NCI-H446 (cell line): ENCODE results near the gene ZNF496.
"Not testable (repeated sequence)": the region's sequence is repeated elsewhere in the genome, so short reads cannot be mapped to it uniquely, and the experiment has no call there.

Experiments used
- DNase-seq, 2 experiments: peaks; one replicate each; lab custom pipeline; 2025; lab: John Stamatoyannopoulos, UW

ZNF496 gene

GRCh38 chr1:247291833-247292561 is 39.7 kb downstream of the ZNF496 start:
- DNase-seq = no peak

GRCh38 chr1:247291161-247291560 is 40.5 kb downstream of the ZNF496 start:
- DNase-seq = no peak

GRCh38 chr1:247290576-247290975 is 41.1 kb downstream of the ZNF496 start:
- no peak for DNase-seq

- DNase-seq = not testable (repeated sequence)
Measured at GRCh38 chr1:247289274-247289892, 42.3 kb downstream of the ZNF496 start.

- no peak for DNase-seq
Measured at GRCh38 chr1:247288341-247288740, 43.3 kb downstream of the ZNF496 start.

GRCh38 chr1:247287460-247287859 is 44.2 kb downstream of the ZNF496 start:
- DNase-seq = no peak

GRCh38 chr1:247286134-247286670 is 45.5 kb downstream of the ZNF496 start:
- DNase-seq = no peak

GRCh38 chr1:247281001-247281574 is 50.6 kb downstream of the ZNF496 start:
- no peak for DNase-seq

- no peak for DNase-seq
Measured at GRCh38 chr1:247277191-247277590, 54.5 kb downstream of the ZNF496 start.

- DNase-seq = no peak
Measured at GRCh38 chr1:247274605-247275256, 56.9 kb downstream of the ZNF496 start.

- DNase-seq = peak in 1 of 2 experiments; percentile 32
Measured at GRCh38 chr1:247273013-247273412, 58.7 kb downstream of the ZNF496 start.

GRCh38 chr1:247270003-247270402 is 61.7 kb downstream of the ZNF496 start:
- no peak for DNase-seq

- no peak for DNase-seq
Measured at GRCh38 chr1:247269133-247269532, 62.5 kb downstream of the ZNF496 start.

- DNase-seq = no peak
Measured at GRCh38 chr1:247268390-247269045, 63.1 kb downstream of the ZNF496 start.

GRCh38 chr1:247266053-247266452 is 65.6 kb downstream of the ZNF496 start:
- no peak for DNase-seq

- DNase-seq = not testable (repeated sequence)
Measured at GRCh38 chr1:247255772-247256171, 75.9 kb downstream of the ZNF496 start, which contains the start of gene VN1R5. Gene VN1R5 (plus strand): TSS chr1:247256072.

GRCh38 chr1:247247568-247247967 is 84.1 kb downstream of the ZNF496 start:
- no peak for DNase-seq
